Hindlimb muscle (tissue), 1 donor: ENCODE measurements around the gene NDUFS4. TPM values are rescaled to one million over a fixed set of nuclear protein-coding genes. Genes with fewer than 3 reads are reported as not detected.
"Not testable (repeated sequence)": the region's sequence is repeated elsewhere in the genome, so short reads cannot be mapped to it uniquely, and the experiment has no call there.

Source experiments
- DNase-seq: peaks from one replicate; pipeline ENCODE4 v3.0.0-alpha.2; 2013
- polyA plus RNA-seq: library from polyadenylated mRNA; unstranded; fragments of 120-200 nt; gene quantifications from one replicate; pipeline ENCODE4 v1.2.1, GENCODE V29; 2013; ENCODE audit not compliant: insufficient read length

The NDUFS4 gene
- polyA plus RNA-seq, 1 donor, result 93.3 TPM

- DNase-seq, result no peak
Measured at GRCh38 chr5:53575831-53576230, 15.4 kb downstream of the NDUFS4 start.

GRCh38 chr5:53576674-53577073, 16.2 kb downstream of the NDUFS4 start:
- no peak for DNase-seq

- DNase-seq, result no peak
Measured at GRCh38 chr5:53578854-53579253, 18.4 kb downstream of the NDUFS4 start.

GRCh38 chr5:53580547-53580946, 20.1 kb downstream of the NDUFS4 start:
- DNase-seq, result no peak

- no peak for DNase-seq
Measured at GRCh38 chr5:53582225-53582624, 21.8 kb downstream of the NDUFS4 start.

GRCh38 chr5:53590759-53591158, 30.3 kb downstream of the NDUFS4 start:
- no peak for DNase-seq

- DNase-seq, result no peak
Measured at GRCh38 chr5:53594419-53594818, 34.0 kb downstream of the NDUFS4 start.

- DNase-seq, result no peak
Measured at GRCh38 chr5:53597894-53598293, 37.5 kb downstream of the NDUFS4 start.

- no peak for DNase-seq
Measured at GRCh38 chr5:53601570-53601969, 41.1 kb downstream of the NDUFS4 start.

GRCh38 chr5:53603009-53603687, 42.7 kb downstream of the NDUFS4 start:
- peak; percentile 26 for DNase-seq

GRCh38 chr5:53604309-53604708, 43.9 kb downstream of the NDUFS4 start:
- no peak for DNase-seq

GRCh38 chr5:53607886-53608285, 47.4 kb downstream of the NDUFS4 start:
- DNase-seq, result no peak

GRCh38 chr5:53608897-53609296, 48.5 kb downstream of the NDUFS4 start:
- DNase-seq, result not testable (repeated sequence)

- DNase-seq, result no peak
Measured at GRCh38 chr5:53613061-53613460, 52.6 kb downstream of the NDUFS4 start.

GRCh38 chr5:53613536-53613935, 53.1 kb downstream of the NDUFS4 start:
- no peak for DNase-seq

- DNase-seq, result no peak
Measured at GRCh38 chr5:53614376-53614885, 54.0 kb downstream of the NDUFS4 start.

GRCh38 chr5:53616939-53617549, 56.6 kb downstream of the NDUFS4 start:
- no peak for DNase-seq

GRCh38 chr5:53631251-53631650, 70.8 kb downstream of the NDUFS4 start:
- no peak for DNase-seq

GRCh38 chr5:53642061-53642460, 81.6 kb downstream of the NDUFS4 start:
- no peak for DNase-seq

- no peak for DNase-seq
Measured at GRCh38 chr5:53643445-53643844, 83.0 kb downstream of the NDUFS4 start.

GRCh38 chr5:53645078-53645477, 84.6 kb downstream of the NDUFS4 start:
- DNase-seq, result no peak

GRCh38 chr5:53649352-53649751, 88.9 kb downstream of the NDUFS4 start:
- DNase-seq, result no peak

GRCh38 chr5:53660573-53660972, 100.1 kb downstream of the NDUFS4 start:
- DNase-seq, result not testable (repeated sequence)

- not testable (repeated sequence) for DNase-seq
Measured at GRCh38 chr5:53665313-53665712, 104.9 kb downstream of the NDUFS4 start.
